ENCODE results near the gene ZGPAT. TPM values are rescaled to one million over a fixed set of nuclear protein-coding genes. Genes with fewer than 3 reads are reported as not detected.

The ZGPAT gene
- total and polyA plus RNA-seq, 9 of the 15 experiments (the other 6 are each of a cell fraction or from before 2014, with no cell fraction given), result 0.14 to 26.6 (median 7.4) TPM

- TF ChIP-seq, protein P1, sequence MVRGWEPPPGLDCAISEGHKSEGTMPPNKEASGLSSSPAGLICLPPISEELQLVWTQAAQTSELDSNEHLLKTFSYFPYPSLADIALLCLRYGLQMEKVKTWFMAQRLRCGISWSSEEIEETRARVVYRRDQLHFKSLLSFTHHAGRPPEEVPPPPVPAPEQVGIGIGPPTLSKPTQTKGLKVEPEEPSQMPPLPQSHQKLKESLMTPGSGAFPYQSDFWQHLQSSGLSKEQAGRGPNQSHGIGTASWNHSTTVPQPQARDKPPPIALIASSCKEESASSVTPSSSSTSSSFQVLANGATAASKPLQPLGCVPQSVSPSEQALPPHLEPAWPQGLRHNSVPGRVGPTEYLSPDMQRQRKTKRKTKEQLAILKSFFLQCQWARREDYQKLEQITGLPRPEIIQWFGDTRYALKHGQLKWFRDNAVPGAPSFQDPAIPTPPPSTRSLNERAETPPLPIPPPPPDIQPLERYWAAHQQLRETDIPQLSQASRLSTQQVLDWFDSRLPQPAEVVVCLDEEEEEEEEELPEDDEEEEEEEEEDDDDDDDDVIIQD (CRISPR knock-in tag; IDR thresholded peaks at IDR 0.05), result peak; percentile 73; the same call in 1 of the 2 replicates
- no peak for TF ChIP-seq HSF4 (CRISPR knock-in tag; IDR thresholded peaks at IDR 0.05; ENCODE audit: borderline replicate concordance)
- 0 out of 2 replicates have a peak, but pooled peaks have one; percentile 22 for TF ChIP-seq ZNF282 (CRISPR knock-in tag; IDR thresholded peaks at IDR 0.05)
- TF ChIP-seq COPS2 (conservative IDR thresholded peaks at IDR 0.05), result no peak
- TF ChIP-seq E2F5 (CRISPR knock-in tag; IDR thresholded peaks at IDR 0.05), result 0 out of 2 replicates have a peak, but pooled peaks have one; percentile 76
- TF ChIP-seq, protein P2, sequence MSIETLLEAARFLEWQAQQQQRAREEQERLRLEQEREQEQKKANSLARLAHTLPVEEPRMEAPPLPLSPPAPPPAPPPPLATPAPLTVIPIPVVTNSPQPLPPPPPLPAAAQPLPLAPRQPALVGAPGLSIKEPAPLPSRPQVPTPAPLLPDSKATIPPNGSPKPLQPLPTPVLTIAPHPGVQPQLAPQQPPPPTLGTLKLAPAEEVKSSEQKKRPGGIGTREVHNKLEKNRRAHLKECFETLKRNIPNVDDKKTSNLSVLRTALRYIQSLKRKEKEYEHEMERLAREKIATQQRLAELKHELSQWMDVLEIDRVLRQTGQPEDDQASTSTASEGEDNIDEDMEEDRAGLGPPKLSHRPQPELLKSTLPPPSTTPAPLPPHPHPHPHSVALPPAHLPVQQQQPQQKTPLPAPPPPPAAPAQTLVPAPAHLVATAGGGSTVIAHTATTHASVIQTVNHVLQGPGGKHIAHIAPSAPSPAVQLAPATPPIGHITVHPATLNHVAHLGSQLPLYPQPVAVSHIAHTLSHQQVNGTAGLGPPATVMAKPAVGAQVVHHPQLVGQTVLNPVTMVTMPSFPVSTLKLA (conservative IDR thresholded peaks at IDR 0.05), result peak; percentile 38 to 80; a peak in 3 of 4 replicates
- no peak for TF ChIP-seq PHB2 (IDR thresholded peaks at IDR 0.05; ENCODE audit: low read depth)
- peak; percentile 98 for TF ChIP-seq ESRRA (IDR thresholded peaks at IDR 0.05; ENCODE audit: borderline replicate concordance, low read depth)
- no peak for TF ChIP-seq TEAD4 (IDR thresholded peaks at IDR 0.05; ENCODE audit: low read length)
- TF ChIP-seq TEAD4 (CRISPR knock-in tag; IDR thresholded peaks at IDR 0.05; ENCODE audit: borderline replicate concordance), result no peak; the same call in 1 of the 2 replicates
- TF ChIP-seq MEF2D (tag; conservative IDR thresholded peaks at IDR 0.05; ENCODE audit: low read depth), result no peak
- TF ChIP-seq, protein P3, sequence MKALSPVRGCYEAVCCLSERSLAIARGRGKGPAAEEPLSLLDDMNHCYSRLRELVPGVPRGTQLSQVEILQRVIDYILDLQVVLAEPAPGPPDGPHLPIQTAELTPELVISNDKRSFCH (CRISPR knock-in tag; IDR thresholded peaks at IDR 0.05), result no peak
- TF ChIP-seq, protein P3 (tag; IDR thresholded peaks at IDR 0.05), result peak; percentile 92
- peak; percentile 74; the same call in 1 of the 2 replicates for TF ChIP-seq CBX1 (IDR thresholded peaks at IDR 0.05; ENCODE audit: low read depth)
- TF ChIP-seq POLR2AphosphoS5 (IDR thresholded peaks at IDR 0.05; ENCODE audit: control insufficient read depth, insufficient read depth, low read depth, low read length), result peak; percentile 55; the same call in 1 of the 2 replicates
- TF ChIP-seq, protein P4, sequence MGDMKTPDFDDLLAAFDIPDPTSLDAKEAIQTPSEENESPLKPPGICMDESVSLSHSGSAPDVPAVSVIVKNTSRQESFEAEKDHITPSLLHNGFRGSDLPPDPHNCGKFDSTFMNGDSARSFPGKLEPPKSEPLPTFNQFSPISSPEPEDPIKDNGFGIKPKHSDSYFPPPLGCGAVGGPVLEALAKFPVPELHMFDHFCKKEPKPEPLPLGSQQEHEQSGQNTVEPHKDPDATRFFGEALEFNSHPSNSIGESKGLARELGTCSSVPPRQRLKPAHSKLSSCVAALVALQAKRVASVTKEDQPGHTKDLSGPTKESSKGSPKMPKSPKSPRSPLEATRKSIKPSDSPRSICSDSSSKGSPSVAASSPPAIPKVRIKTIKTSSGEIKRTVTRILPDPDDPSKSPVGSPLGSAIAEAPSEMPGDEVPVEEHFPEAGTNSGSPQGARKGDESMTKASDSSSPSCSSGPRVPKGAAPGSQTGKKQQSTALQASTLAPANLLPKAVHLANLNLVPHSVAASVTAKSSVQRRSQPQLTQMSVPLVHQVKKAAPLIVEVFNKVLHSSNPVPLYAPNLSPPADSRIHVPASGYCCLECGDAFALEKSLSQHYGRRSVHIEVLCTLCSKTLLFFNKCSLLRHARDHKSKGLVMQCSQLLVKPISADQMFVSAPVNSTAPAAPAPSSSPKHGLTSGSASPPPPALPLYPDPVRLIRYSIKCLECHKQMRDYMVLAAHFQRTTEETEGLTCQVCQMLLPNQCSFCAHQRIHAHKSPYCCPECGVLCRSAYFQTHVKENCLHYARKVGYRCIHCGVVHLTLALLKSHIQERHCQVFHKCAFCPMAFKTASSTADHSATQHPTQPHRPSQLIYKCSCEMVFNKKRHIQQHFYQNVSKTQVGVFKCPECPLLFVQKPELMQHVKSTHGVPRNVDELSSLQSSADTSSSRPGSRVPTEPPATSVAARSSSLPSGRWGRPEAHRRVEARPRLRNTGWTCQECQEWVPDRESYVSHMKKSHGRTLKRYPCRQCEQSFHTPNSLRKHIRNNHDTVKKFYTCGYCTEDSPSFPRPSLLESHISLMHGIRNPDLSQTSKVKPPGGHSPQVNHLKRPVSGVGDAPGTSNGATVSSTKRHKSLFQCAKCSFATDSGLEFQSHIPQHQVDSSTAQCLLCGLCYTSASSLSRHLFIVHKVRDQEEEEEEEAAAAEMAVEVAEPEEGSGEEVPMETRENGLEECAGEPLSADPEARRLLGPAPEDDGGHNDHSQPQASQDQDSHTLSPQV (IDR thresholded peaks at IDR 0.05), result peak; percentile 91
- no peak for TF ChIP-seq FOXJ3 (CRISPR knock-in tag; IDR thresholded peaks at IDR 0.05)
Measured at GRCh38 chr20:63707558-63708300, at the start of gene ZGPAT, which contains the start of gene ARFRP1 (continued).
